Anterior cingulate cortex (tissue), 58 donors: ENCODE measurements around the gene CENPB.
A peak's percentile ranks its signal among the peaks of the same experiment; 100 is the strongest.

Source experiments
- DNase-seq, 58 donors: peaks; one replicate each; lab custom pipeline; 2025; lab: John Stamatoyannopoulos, UW

Gene CENPB

DNA sequence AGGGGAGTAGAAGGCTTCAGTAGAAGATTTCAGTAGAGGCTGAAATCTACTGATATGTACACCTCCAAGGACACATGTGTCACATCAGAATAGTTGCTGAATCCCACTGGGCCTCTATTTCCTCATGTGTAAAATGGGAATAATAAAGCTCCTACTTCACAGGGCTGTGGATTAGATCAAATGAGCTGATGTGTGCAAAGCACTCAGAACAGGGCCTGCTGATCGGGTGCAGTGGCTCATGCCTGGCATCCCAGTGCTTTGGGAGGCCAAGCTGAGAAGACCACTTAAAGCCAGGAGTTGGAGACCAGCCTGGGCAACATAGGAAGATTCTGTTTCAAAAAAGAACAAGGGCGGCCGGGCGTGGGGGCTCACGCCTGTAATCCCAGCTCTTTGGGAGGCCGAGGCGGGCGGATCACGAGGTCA is 25.7 kb upstream of the CENPB start:
- DNase-seq: no peak

DNA sequence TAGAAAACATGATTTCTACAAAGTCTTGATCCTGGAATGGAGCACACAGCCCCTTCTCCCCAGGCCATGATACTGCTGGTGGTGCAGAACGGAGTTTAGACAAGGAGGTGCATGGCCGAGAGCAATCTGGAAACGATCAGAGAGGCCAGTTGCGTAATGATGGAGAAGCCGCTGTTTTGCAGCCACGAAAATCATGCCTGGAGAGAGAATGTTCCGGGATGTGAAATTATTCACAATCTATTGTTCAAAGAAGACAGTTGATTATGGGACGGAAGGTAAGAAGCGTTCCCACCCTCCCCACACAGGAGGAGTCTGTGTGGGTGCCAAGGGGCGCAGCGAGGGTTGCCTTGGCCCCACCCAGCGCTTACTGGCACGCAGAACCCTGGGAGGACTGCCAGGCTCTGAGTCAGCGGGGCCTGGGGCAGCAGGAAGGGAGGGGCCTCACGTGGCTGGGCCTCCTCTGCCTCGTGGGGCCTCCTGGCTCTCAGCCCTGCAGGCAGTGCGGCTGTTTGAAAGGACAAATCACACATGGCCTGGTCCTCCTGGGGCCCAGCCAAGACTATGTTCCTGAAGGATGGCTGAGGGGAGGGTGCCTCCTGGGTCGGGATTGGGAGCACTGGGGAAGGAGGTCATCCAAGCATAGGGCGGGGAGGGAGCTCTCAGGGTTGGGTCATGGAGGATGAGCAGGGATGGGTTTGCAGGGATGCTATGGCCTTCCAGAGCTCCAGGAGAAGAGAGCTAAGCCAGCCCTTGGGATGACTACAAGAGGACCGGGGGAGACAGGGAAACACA is 25.1 kb upstream of the CENPB start:
- DNase-seq: peak; percentile 73 to 99 (median 95)

DNA sequence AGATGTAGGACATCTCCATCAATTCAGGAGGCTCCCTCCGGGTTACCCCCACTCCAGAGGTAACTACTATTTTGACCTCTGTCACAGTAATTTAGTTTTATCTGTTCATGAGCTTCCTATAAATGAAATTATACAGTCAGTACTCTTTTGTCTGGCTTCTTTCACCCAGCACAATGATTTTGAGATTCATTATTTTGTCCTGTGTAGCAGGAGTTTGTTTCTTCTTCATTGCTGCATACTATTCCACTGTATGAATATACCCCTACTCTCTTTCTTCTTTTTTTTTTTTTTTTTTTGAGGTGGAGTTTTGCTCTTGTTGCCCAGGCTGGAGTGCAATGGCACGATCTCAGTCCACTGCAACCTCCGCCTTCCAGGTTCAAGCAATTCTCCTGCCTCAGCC is 22.0 kb upstream of the CENPB start:
- DNase-seq: no peak

DNA sequence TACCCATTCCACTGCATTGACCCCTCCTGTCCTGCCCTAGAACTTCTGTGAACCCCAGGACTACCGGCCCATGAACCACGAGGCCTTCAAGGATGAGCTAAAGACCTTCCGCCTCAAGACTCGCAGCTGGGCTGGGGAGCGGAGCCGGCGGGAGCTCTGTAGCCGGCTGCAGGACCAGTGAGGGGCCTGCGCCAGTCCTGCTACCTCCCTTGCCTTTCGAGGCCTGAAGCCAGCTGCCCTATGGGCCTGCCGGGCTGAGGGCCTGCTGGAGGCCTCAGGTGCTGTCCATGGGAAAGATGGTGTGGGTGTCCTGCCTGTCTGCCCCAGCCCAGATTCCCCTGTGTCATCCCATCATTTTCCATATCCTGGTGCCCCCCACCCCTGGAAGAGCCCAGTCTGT is 18.2 kb upstream of the CENPB start:
- DNase-seq: no peak

DNA sequence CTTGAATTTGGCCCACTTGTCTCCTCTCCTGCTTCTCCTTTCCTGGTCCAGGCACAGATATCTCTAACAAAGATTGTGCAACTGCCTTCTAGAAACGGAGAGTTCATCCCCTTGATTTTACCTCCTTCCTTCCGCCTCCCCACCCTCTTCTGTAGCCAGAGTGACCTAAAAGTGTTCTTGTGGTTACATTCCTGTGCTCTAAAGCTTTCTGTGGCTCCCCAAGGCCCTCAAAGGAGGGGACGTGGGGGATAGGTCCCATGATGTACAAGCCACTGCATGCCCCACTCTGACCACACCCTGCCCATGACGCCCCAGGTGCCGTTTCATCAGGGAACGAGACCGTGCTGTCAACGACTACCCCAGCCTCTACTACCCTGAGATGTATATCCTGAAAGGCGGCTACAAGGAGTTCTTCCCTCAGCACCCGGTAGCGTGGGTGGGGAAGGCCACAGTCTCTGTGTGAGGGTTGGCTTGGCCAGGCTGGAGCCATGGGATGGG is 17.8 kb upstream of the CENPB start:
- DNase-seq: no peak

DNA sequence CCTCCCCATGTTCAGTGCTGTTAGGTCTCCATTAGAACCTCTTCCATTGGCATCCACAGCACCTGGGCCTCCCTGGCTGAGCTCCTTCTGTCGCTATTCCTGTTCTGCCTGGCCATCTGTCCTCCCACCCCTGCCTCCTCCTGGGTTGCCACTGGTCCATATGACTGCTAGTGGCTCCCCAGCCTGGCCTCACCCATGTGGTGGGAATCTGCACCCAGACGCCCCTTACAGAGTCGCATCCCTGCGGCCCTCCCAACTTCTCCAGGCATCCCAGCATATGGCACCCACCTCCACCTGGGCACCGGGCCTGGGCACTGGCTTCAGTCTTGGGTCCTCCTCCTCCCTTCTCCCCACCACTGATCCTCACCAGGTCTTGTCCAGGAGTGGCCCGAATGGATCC is 17.3 kb upstream of the CENPB start:
- no peak for DNase-seq

DNA sequence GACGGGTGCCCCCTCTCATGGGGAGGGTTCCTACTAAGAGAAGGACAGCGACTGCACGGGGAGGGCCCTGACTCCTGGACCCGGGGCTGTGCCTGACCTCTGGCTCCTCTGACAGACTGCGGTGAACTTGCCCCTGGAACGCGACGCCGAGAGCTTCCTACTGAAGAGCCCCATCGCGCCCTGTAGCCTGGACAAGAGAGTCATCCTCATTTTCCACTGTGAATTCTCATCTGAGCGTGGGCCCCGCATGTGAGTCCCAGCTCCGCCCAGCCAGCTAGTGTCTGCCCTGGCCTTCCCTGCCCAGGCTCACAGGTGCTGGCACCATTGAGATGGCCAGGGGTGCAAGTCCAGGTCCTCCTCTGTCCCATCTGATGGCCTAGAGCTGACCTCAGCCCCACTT is 16.7 kb upstream of the CENPB start:
- no peak for DNase-seq

DNA sequence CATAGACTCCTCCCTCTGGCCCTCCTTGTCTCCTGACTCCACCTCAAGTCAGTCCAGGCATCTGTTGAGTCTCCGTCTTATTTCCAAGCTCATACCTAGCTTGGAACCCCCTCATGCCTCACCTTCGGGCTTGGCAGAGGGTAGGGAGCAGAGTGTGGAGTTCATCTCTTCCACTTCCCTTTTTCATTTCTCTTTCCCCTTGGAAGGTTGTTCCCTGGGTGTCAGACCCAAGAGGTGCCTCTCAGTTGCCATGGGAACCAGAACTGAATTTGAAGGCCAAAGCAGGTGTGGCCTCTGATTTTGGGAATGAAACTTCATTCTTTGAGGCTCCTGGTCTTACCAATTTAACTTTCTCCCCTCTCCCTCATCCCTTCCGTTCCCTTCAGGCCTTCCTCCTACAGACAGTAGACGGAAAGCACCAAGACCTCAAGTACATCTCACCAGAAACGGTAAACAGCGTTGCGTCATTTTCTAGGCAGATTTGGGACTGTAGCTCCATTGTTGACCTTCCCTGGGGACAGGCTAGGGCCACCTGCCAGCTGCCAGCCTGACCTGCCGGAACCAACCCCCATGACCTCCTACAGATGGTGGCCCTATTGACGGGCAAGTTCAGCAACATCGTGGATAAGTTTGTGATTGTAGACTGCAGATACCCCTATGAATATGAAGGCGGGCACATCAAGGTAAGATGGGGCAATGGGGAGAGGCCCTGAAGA is 16.1 kb upstream of the CENPB start:
- DNase-seq: no peak

DNA sequence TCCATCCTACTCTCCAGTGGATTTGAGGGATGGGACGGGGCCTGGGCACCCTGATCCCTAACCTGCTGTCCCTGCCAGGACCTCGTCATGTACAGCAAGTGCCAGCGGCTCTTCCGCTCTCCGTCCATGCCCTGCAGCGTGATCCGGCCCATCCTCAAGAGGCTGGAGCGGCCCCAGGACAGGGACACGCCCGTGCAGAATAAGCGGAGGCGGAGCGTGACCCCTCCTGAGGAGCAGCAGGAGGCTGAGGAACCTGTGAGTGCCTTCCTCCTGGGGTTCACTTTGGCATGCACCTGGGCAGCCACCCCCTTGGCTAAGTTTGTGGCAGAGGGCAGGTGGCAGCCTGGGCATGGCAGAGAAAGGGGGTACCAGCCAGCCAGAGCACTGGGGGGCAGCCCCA is 15.3 kb upstream of the CENPB start:
- no peak for DNase-seq

DNA sequence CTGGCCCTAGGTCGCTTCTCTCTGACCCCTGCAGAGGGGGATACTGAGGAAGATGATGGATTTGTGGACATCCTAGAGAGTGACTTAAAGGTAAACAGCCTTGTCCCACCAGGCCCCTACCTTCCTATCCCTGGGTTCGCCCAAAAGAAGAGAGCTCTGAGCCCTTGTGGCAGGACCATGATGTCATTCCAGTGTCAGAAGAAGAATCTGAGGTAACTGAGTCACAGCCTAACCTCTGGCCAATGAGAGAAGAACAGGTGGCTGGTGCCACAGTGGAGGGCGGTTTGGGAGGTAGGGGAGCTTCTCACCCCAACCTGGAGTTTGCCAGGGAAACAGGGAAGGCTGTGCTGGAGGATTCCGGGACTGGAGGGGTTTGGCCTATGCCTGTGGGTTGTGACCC is 14.8 kb upstream of the CENPB start:
- no peak for DNase-seq

DNA sequence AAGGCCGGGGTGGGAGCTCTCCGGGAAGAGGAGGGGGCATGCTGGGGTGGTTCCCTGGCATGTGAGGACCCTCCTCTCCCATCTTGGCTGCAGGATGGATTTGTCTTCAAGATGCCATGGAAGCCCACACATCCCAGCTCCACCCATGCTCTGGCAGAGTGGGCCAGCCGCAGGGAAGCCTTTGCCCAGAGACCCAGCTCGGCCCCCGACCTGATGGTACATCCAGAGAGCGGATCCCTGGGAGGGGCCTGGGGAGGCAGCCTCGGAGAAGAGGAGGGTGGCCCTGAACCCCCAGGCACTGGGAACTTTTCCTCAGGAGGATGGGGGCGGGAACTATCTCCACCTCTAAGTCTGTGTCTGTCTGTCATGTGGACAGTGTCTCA is 14.3 kb upstream of the CENPB start:
- no peak for DNase-seq

DNA sequence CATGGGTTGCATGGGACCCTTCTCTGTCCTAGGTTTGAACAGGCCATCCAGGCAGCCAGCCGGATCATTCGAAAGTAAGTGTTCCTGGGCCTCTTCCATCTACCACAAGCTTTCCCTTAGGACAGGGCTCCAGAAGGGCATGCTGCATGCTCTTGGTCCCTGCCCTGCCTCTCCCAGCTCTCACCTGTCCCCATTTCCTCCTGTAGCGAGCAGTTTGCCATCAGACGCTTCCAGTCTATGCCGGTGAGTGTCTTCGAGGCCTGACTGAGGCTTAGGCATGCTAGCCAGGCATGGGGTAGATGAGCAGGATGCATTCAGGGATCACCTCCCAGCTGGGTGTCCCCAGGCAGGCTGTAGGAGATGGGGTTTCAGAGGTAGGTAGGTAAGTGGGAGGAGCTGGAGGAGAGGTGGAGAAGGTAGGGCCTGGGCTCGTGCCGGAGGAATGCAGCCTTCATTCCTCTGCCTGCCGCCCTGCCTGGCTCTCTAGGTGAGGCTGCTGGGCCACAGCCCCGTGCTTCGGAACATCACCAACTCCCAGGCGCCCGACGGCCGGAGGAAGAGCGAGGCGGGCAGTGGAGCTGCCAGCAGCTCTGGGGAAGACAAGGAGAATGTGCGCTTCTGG is 13.8 kb upstream of the CENPB start:
- no peak for DNase-seq

DNA sequence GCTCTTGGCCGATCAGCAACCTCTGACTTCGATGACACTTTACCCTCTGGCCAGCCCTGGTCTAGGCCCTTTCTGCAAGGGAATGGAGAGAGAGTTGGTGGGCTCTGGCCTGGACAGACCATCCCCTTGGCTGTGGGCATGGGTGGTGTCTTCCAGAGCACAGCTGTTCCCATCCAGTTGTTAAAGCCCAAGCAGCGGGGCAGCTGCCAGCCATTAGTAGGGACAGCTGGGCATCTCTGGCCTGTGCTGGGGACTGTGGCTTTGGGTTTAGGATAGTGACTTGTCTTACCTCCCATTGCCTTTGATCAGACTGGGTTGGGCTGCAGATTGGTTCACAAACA is 12.3 kb upstream of the CENPB start:
- DNase-seq: no peak

DNA sequence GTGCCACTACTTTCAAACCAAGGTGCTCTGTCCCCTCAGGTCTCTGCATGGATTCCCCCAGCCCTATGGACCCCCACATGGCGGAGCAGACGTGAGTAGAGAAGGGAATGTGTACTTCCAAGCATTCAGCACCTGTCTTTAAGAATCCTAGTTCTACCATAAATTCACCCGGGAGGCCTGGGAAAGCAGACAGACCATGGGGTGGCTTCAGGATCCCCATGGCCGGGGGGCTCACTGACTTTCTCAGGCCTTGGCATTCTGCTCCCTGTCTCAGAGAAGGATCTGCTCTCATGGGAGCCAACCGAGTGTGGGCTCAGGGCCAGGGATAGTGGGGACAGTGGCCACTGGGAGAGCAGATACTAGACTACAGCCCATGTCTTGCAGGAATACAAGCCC is 11.8 kb upstream of the CENPB start:
- peak in 10 of 58 donors; percentile 12 to 47 (median 28) for DNase-seq

DNA sequence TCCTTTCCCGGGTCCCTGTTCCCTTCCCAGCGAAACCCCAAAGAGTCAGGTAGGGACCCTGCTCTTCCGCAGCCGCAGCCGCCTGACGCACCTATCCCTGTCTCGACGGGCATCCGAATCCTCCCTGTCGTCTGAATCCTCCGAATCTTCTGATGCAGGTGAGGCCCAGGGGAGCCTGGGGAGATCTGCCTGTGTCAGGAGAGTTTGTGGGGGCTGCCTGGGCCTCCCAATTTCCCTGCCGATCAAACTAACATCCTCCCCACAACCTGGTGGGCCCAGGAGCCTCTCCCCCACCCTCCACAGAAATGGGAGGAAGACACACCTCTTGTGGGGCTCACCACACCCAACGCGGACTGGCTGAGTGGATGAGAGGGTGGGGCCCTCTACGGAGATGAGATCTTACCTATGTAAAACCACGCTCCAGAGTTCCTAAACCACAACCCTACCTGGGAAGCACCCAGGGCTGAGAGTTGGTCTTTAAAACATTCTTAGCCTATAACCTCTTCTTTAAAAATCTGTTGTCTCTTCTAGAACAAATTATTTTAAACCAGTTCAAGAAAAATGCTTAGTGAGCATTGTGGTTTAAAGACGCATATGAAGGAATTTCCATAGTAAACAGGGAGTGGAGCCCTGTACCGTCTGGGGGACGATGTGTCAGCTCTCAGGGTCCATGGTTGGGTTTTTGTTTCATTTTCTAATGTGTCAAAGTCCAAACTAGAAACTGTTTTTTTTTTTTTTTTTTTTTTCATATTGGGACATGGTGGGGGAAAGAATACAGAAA is 11.2 kb upstream of the CENPB start:
- no peak for DNase-seq

DNA sequence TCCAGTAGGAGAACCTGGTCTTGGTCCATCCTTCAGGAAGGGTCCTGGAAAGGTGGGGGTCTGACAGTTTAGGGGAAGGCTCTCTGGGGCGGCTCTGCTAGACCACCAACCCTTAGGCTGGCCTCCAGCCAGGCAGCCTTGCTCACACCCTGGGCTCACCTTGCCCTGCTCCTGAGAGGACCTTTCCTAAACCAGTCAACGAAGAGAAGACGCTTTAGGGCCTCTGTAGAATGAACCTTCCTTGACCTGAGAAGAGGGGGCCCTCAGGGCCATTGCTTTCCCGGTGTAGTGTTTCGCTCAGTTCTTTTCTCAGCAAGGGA is 10.6 kb upstream of the CENPB start:
- no peak for DNase-seq

DNA sequence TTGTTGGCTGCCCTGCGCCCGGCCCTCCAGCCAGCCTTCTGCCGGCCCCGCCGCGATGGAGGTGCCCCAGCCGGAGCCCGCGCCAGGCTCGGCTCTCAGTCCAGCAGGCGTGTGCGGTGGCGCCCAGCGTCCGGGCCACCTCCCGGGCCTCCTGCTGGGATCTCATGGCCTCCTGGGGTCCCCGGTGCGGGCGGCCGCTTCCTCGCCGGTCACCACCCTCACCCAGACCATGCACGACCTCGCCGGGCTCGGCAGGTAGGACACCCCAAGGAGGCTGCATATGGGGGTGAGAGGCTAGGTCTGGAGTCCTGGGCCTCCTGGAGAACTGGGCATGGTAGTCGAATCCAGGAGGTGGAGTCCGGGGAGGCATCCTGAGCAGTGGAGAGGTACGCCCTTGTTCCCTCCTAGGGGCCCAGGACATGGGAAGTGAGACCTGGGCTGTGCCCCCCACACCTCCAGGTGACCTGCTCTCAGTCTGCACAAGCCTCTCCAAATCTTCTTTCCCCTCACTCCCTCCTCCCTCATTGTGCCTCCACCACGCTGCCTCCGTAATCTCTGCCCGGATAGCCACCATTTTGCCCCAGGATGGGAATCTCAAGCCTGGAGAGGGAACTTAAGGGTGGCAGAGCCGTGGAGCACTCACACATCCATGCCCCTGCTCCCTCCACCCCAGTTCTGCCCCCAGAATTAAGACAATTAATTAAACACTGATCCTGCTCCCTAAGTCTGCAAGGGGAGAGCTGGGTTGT is 10.1 kb upstream of the CENPB start:
- DNase-seq: peak in 1 of 58 donors; percentile 67

DNA sequence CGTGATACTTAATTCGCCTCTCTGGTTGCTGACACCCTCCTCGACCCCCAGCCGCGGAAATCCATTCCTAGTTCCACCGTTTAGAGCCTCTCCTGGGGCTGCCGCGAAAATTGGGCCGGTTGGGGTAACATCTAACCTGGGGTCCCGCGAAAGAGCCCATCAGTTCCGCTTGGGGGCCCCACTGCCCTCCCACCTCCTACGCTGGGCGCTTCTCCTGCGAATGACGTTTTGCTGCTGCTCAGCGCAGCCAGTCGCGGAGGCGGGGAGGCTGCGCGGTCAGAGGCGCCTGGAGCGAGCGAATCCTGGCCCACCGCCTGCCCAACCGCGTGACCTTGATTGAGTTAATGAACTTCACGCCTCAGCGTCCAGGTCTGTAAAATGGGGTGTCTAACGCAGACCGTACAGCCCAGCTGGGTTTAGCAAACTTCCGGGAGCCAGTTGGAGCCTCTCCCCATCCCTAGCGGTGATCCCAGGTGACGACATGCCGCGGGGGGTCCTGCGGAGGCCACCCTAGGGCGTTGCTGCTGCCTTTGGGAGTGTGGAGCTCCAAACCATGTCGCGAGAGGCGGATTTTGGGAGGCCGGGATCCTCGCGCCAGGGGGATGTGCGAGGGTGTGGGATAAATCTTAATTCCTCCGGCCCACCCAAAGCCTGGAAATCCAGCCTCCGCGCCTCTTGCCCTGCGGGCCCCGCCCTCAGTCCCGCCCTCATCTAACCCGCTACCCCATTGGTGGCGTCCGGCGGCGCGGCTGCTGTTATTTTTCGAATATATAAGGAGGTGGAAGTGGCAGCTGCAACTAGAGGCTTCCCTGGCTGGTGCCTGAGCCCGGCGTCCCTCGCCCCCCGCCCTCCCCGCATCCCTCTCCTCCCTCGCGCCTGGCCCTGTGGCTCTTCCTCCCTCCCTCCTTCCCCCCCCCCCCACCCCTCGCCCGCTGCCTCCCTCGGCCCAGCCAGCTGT is 9.2 kb upstream of the CENPB start, which contains the start of gene CDC25B:
TSS of gene CDC25B (plus strand) at position 800 of the 958 bp plus-strand sequence. CDS start 222 bp downstream, outside the sequence.
- DNase-seq: peak; percentile 38 to 96 (median 91)
